KMS-11 (cell line): Measurements from ENCODE around the gene CFAP251.

Source experiments
- H2AFZ ChIP-seq: fragments of 200-600 bp; sonication (generic); 2 replicates; pipeline ENCODE4 v1.6.1; 2016; ENCODE audit warnings: antibody characterized with exemption, mixed run types, low read depth
- H3K27ac ChIP-seq: fragments of 200-600 bp; sonication (generic); 2 replicates; pipeline ENCODE4 v1.6.1; 2016; ENCODE audit warnings: mild to moderate bottlenecking, mixed run types
- H3K27me3 ChIP-seq: fragments of 200-600 bp; sonication (generic); 2 replicates; pipeline ENCODE4 v1.6.1; 2017; ENCODE audit warnings: mild to moderate bottlenecking, low read depth, mixed run types, moderate library complexity; ENCODE audit not compliant: insufficient read depth
- H3K36me3 ChIP-seq: fragments of 200-600 bp; sonication (generic); 2 replicates; pipeline ENCODE4 v1.6.1; 2017; ENCODE audit warnings: mild to moderate bottlenecking, mixed run types; ENCODE audit not compliant: insufficient read depth
- H3K4me1 ChIP-seq: fragments of 200-600 bp; sonication (generic); 2 replicates; pipeline ENCODE4 v1.6.1; 2016; ENCODE audit warnings: mild to moderate bottlenecking, low read depth, mixed run types; ENCODE audit not compliant: poor library complexity, severe bottlenecking
- H3K4me2 ChIP-seq: fragments of 200-600 bp; sonication (generic); 2 replicates; pipeline ENCODE4 v1.7.0; 2016; ENCODE audit warnings: mild to moderate bottlenecking, mixed run types
- H3K4me3 ChIP-seq: fragments of 200-600 bp; sonication (generic); IDR thresholded peaks from 2 replicates; pipeline ENCODE4 v1.6.1; 2017; ENCODE audit warnings: low read depth, low read length, mixed read lengths; ENCODE audit not compliant: insufficient read depth
- H3K79me2 ChIP-seq: fragments of 200-600 bp; sonication (generic); 2 replicates; pipeline ENCODE4 v1.6.1; 2016; ENCODE audit warnings: low read depth, mixed run types; ENCODE audit not compliant: insufficient read depth
- H3K9ac ChIP-seq: fragments of 200-600 bp; sonication (generic); 2 replicates; pipeline ENCODE4 v1.6.1; 2016; ENCODE audit warnings: mild to moderate bottlenecking, mixed run types
- H4K20me1 ChIP-seq: fragments of 200-600 bp; sonication (generic); 2 replicates; pipeline ENCODE4 v1.6.1; 2016; ENCODE audit warnings: mild to moderate bottlenecking, mixed run types; ENCODE audit not compliant: insufficient read depth
- TF ChIP-seq, protein P1 (sequence below): fragments of 200-600 bp; sonication (generic); conservative IDR thresholded peaks from 2 replicates; pipeline ENCODE4 v1.6.1; 2017; ENCODE audit warnings: low read depth, mild to moderate bottlenecking, antibody characterized with exemption, low read length, moderate library complexity, mixed read lengths

Gene CFAP251

GRCh38 chr12:122012184-122012583 lies 93.8 kb downstream of the CFAP251 start:
- H2AFZ ChIP-seq, result no peak overlapping the region
- no peak overlapping the region for H3K4me3 ChIP-seq
- no peaks in the 10 kb centered on the region for H4K20me1 ChIP-seq
- H3K4me2 ChIP-seq, result no peak overlapping the region
- no peaks in the 10 kb centered on the region for H3K27me3 ChIP-seq
- H3K36me3 ChIP-seq, result no peaks in the 10 kb centered on the region
- no peak overlapping the region for H3K27ac ChIP-seq
- TF ChIP-seq, protein P1, sequence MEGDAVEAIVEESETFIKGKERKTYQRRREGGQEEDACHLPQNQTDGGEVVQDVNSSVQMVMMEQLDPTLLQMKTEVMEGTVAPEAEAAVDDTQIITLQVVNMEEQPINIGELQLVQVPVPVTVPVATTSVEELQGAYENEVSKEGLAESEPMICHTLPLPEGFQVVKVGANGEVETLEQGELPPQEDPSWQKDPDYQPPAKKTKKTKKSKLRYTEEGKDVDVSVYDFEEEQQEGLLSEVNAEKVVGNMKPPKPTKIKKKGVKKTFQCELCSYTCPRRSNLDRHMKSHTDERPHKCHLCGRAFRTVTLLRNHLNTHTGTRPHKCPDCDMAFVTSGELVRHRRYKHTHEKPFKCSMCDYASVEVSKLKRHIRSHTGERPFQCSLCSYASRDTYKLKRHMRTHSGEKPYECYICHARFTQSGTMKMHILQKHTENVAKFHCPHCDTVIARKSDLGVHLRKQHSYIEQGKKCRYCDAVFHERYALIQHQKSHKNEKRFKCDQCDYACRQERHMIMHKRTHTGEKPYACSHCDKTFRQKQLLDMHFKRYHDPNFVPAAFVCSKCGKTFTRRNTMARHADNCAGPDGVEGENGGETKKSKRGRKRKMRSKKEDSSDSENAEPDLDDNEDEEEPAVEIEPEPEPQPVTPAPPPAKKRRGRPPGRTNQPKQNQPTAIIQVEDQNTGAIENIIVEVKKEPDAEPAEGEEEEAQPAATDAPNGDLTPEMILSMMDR, result no peak
- H3K79me2 ChIP-seq, result no peaks in the 10 kb centered on the region
- no peaks in the 10 kb centered on the region for H3K4me1 ChIP-seq
- H3K9ac ChIP-seq, result no peak overlapping the region

DNA sequence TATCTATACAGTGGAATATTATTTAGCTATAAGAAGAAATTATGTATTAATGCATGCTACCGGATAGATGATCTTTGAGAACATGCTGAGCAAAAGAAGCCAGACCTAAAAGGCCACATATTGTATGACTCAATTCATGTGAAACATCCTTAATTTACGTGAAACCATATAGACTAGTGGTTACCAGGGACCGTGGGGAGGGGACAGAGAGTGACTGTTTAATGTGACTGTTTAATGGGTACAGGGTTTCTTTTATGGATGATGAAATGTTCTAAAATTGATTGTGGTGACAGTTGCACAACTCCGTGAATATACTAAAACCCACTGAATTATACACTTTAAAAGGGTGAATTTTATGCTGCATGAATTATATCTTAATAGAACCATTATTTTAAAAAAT lies 94.7 kb downstream of the CFAP251 start:
- Histone ChIP-seq H3K27me3 (no peaks in the 10 kb centered on the region), H2AFZ (no peak overlapping the region), H4K20me1 (no peaks in the 10 kb centered on the region), H3K9ac (no peak overlapping the region), H3K36me3 (no peaks in the 10 kb centered on the region), H3K27ac (no peak overlapping the region), H3K4me1 (no peaks in the 10 kb centered on the region), H3K4me3 (no peak overlapping the region), H3K79me2 (no peaks in the 10 kb centered on the region), H3K4me2 (no peak overlapping the region)
- TF ChIP-seq, protein P1, result no peak

DNA sequence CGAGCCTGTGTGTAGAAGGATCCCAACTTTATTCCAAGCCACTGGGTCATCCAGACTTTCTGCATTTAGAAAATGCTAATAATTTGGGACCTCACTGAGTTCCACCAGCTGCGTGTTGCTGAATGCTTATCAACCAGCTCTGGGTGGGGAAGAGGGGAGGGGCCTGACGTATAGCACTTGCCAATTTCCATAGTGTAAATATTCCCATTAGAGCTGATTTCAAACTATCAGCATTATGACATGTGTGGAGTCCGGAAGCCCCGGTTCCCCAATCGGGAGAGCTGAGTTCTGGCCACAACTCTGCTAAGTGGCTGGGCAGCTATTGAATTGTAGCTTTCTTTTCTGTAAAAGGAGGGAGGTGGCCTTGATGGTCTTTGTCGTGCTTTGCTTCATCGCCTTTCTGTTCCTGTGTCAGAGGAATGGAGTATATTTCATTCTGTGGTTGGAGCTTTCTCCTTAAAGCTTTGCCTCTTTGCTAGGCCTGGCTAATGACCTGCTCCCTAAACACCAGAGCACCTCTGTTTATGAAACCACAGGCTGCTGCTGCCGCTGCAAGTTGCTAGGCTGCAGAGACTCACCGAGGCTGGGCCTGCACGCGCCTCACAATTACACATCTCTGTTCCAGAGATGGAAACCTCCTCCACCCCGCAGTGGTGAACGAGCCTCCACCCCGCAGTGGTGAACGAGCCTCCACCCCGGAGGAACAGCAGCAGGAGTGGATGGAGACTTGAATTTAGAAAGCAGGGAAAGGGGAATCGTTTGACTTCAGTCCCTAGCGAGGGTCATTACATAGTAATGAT lies 95.6 kb downstream of the CFAP251 start:
- no peaks in the 10 kb centered on the region for H4K20me1 ChIP-seq
- H3K4me2 ChIP-seq, result no peak overlapping the region
- H3K27ac ChIP-seq, result no peak overlapping the region
- no peak overlapping the region for H3K9ac ChIP-seq
- H3K4me1 ChIP-seq, result no peaks in the 10 kb centered on the region
- no peaks in the 10 kb centered on the region for H3K36me3 ChIP-seq
- TF ChIP-seq, protein P1, result no peak
- no peaks in the 10 kb centered on the region for H3K79me2 ChIP-seq
- H2AFZ ChIP-seq, result no peak overlapping the region
- no peaks in the 10 kb centered on the region for H3K27me3 ChIP-seq
- no peak overlapping the region for H3K4me3 ChIP-seq

DNA sequence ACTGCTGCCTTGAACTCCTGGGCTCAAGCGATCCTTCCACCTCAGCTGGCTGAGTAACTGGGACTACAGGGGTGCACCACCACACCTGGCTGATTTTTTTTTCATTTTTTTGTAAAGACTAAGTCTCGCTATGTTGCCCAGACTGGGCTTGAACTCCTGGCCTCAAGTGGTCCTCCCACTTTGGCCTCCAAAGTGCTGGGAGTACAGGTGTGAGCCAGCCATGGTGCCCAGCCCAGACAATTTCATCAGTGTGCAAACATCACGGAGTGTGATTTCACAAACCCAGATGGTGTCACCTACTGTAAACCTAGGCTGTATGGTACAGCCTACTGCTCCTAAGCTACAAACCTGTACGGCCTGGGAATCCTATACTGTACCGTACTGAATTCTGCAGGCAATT lies 96.4 kb downstream of the CFAP251 start:
- TF ChIP-seq, protein P1, result no peak
- Histone ChIP-seq H3K27ac (no peak overlapping the region), H3K36me3 (no peaks in the 10 kb centered on the region), H3K4me3 (no peak overlapping the region), H3K27me3 (no peaks in the 10 kb centered on the region), H2AFZ (no peak overlapping the region), H3K9ac (no peak overlapping the region), H4K20me1 (no peaks in the 10 kb centered on the region), H3K4me2 (no peak overlapping the region), H3K4me1 (no peaks in the 10 kb centered on the region), H3K79me2 (no peaks in the 10 kb centered on the region)
